Panc1 (cell line): Measurements from ENCODE around the gene TFCP2L1. TPM values are rescaled to one million over a fixed set of nuclear protein-coding genes. Genes with fewer than 3 reads are reported as not detected.
"Not testable (repeated sequence)": the region's sequence is repeated elsewhere in the genome, so short reads cannot be mapped to it uniquely, and the experiment has no call there.

ENCODE experiments used
- ATAC-seq: fragments of 200-7000 bp; cut with Tn5 transposase; 2 replicates; pipeline ENCODE4 v1.9.1; 2020; ENCODE audit warnings: mild to moderate bottlenecking, moderate library complexity
- BruUV-seq: library from RNA; stranded (reverse); fragments of 400-500 nt; replicated peaks from 2 replicates; lab custom pipeline; 2021; lab: Mats Ljungman, UMichigan
- CTCF ChIA-PET: fragments of 300-600 bp; sonication (Branson Sonifier 250); formaldehyde crosslinking; loops from one replicate; lab custom pipeline; 2022; ENCODE audit warnings: antibody characterized with exemption; lab: Charles Lee
- POLR2A ChIA-PET: fragments of 300-600 bp; sonication (Branson Sonifier 250); formaldehyde crosslinking; loops from one replicate; lab custom pipeline; 2022; ENCODE audit warnings: antibody characterized with exemption; lab: Charles Lee
- DNase-seq: peaks from one replicate; pipeline ENCODE4 v3.0.0-alpha.2; 2010; ENCODE audit warnings: low read depth, low spot score
- H3K27ac ChIP-seq: 2 replicates; pipeline ENCODE4 v1.5.1; 2011; ENCODE audit warnings: mild to moderate bottlenecking, low read length, inconsistent platforms
- H3K27me3 ChIP-seq: fragments of 200-500 bp; sonication (Bioruptor generic); 2 replicates; pipeline ENCODE4 v1.6.0; 2014; ENCODE audit warnings: low read length, inconsistent platforms; ENCODE audit not compliant: control insufficient read depth, insufficient read depth
- H3K36me3 ChIP-seq: fragments of 200-500 bp; sonication (Bioruptor generic); 2 replicates; pipeline ENCODE4 v1.5.1; 2014; ENCODE audit warnings: inconsistent platforms, mild to moderate bottlenecking, low read length, moderate library complexity; ENCODE audit not compliant: control insufficient read depth, insufficient read depth
- H3K4me1 ChIP-seq: 2 replicates; pipeline ENCODE4 v1.5.1; 2011; ENCODE audit warnings: inconsistent platforms, mild to moderate bottlenecking, low read length, moderate library complexity; ENCODE audit not compliant: control insufficient read depth, insufficient read depth
- H3K4me3 ChIP-seq, 2 experiments: 2 replicates each; pipeline ENCODE4 v1.5.1; 2011 to 2012; ENCODE audit warnings: low read depth in 2 of 2, low read length in 2 of 2, mild to moderate bottlenecking in 2 of 2, inconsistent platforms in 1 of 2, moderate library complexity in 1 of 2
- H3K9me3 ChIP-seq: fragments of 200-500 bp; sonication (Bioruptor generic); 2 replicates; pipeline ENCODE4 v1.5.1; 2014; ENCODE audit warnings: low read depth, mild to moderate bottlenecking, inconsistent platforms, low read length, moderate library complexity; ENCODE audit not compliant: control insufficient read depth, insufficient read depth
- POLR2AphosphoS5 ChIP-seq: IDR thresholded peaks from 2 replicates; pipeline ENCODE4 v1.6.1; 2012; ENCODE audit warnings: mild to moderate bottlenecking, low read depth, low read length, moderate library complexity
- SIN3A ChIP-seq: IDR thresholded peaks from 2 replicates; pipeline ENCODE4 v1.6.1; 2012; ENCODE audit warnings: low read depth, mild to moderate bottlenecking, low read length, moderate library complexity, borderline replicate concordance; ENCODE audit not compliant: insufficient read depth
- TCF7L2 ChIP-seq: IDR thresholded peaks from 2 replicates; pipeline ENCODE4 v1.6.1; 2011; ENCODE audit warnings: mild to moderate bottlenecking, low read depth, low read length, inconsistent platforms
- in situ Hi-C: cut with HindIII; loops from 2 replicates; pipeline ENCODE4 v1.10.0; 2016; ENCODE audit warnings: low sequenced_read_pairs, low pct_unique_long_range_greater_than_20kb
- intact Hi-C: fragments of 100-400 bp; cut with micrococcal nuclease; formaldehyde crosslinking; loops from one replicate; pipeline ENCODE4 v1.10.0; 2022; ENCODE audit not compliant: unreplicated experiment
- total RNA-seq: library from RNA; stranded (reverse); gene quantifications from one replicate; pipeline ENCODE4 v1.2.1, GENCODE V29; 2021; ENCODE audit not compliant: unreplicated experiment
- TF ChIP-seq, protein P1 (sequence below), 2 experiments: IDR thresholded peaks; 2 replicates each; pipeline ENCODE4 v1.6.1; 2011 to 2012; ENCODE audit warnings: low read depth in 2 of 2, control low read depth in 1 of 2, low read length in 1 of 2, mild to moderate bottlenecking in 1 of 2, moderate library complexity in 1 of 2; ENCODE audit not compliant: insufficient read depth in 1 of 2
- TF ChIP-seq, protein P2 (sequence below): fragments of 450-650 bp; IDR thresholded peaks from 2 replicates; pipeline ENCODE4 v1.5.1; 2017; ENCODE audit warnings: mild to moderate bottlenecking

TFCP2L1 gene
- total RNA-seq, 1 experiment from 2014 or later, result 4.9 TPM

DNA sequence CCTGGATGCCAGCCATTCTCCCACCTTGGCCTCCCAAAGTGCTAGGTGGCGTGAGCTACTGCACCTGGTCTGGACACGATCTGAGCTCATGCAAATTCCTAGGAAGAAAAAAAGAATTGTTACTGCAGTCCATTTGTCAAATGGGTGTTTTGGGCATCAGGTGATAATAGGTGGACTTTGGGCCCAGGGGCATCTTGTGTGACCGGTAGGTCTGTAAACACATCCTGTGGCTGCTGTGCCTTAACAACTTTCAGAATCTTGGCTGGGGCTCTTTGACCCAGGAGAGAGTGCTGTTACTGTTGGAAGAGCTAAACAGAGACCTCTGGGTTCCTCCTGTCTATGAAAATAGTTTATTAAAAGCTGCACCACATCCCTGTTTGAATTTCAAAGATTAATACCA lies 34.9 kb upstream of the TFCP2L1 start:
- TF ChIP-seq TCF7L2 (no peak), POLR2AphosphoS5 (no peak), SIN3A (no peak)
- TF ChIP-seq, protein P1, sequence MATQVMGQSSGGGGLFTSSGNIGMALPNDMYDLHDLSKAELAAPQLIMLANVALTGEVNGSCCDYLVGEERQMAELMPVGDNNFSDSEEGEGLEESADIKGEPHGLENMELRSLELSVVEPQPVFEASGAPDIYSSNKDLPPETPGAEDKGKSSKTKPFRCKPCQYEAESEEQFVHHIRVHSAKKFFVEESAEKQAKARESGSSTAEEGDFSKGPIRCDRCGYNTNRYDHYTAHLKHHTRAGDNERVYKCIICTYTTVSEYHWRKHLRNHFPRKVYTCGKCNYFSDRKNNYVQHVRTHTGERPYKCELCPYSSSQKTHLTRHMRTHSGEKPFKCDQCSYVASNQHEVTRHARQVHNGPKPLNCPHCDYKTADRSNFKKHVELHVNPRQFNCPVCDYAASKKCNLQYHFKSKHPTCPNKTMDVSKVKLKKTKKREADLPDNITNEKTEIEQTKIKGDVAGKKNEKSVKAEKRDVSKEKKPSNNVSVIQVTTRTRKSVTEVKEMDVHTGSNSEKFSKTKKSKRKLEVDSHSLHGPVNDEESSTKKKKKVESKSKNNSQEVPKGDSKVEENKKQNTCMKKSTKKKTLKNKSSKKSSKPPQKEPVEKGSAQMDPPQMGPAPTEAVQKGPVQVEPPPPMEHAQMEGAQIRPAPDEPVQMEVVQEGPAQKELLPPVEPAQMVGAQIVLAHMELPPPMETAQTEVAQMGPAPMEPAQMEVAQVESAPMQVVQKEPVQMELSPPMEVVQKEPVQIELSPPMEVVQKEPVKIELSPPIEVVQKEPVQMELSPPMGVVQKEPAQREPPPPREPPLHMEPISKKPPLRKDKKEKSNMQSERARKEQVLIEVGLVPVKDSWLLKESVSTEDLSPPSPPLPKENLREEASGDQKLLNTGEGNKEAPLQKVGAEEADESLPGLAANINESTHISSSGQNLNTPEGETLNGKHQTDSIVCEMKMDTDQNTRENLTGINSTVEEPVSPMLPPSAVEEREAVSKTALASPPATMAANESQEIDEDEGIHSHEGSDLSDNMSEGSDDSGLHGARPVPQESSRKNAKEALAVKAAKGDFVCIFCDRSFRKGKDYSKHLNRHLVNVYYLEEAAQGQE (IDR thresholded peaks at IDR 0.05; ENCODE audit: insufficient read depth in 1 of 2, low read depth in 2 of 2, low read length in 1 of 2), result no peak
- TF ChIP-seq, protein P2, sequence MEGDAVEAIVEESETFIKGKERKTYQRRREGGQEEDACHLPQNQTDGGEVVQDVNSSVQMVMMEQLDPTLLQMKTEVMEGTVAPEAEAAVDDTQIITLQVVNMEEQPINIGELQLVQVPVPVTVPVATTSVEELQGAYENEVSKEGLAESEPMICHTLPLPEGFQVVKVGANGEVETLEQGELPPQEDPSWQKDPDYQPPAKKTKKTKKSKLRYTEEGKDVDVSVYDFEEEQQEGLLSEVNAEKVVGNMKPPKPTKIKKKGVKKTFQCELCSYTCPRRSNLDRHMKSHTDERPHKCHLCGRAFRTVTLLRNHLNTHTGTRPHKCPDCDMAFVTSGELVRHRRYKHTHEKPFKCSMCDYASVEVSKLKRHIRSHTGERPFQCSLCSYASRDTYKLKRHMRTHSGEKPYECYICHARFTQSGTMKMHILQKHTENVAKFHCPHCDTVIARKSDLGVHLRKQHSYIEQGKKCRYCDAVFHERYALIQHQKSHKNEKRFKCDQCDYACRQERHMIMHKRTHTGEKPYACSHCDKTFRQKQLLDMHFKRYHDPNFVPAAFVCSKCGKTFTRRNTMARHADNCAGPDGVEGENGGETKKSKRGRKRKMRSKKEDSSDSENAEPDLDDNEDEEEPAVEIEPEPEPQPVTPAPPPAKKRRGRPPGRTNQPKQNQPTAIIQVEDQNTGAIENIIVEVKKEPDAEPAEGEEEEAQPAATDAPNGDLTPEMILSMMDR, result no peak
- no peak for ATAC-seq
- Histone ChIP-seq H3K27ac (no peak overlapping the region), H3K4me1 (no peaks in the 10 kb centered on the region), H3K4me3 (no peak overlapping the region), H3K36me3 (no peaks in the 10 kb centered on the region), H3K27me3 (no peaks in the 10 kb centered on the region), H3K9me3 (no peaks in the 10 kb centered on the region)
- in situ Hi-C loops, result no loop called here
- intact Hi-C loops, result loop anchor here (10.0 kb wide), 1 partner anchor 225 kb away; no protein-coding TSS in a partner anchor
- POLR2A ChIA-PET, result no interaction called here
- DNase-seq, result no peak
- BruUV-seq, result no TSS peak
- CTCF ChIA-PET, result no interaction called here

DNA sequence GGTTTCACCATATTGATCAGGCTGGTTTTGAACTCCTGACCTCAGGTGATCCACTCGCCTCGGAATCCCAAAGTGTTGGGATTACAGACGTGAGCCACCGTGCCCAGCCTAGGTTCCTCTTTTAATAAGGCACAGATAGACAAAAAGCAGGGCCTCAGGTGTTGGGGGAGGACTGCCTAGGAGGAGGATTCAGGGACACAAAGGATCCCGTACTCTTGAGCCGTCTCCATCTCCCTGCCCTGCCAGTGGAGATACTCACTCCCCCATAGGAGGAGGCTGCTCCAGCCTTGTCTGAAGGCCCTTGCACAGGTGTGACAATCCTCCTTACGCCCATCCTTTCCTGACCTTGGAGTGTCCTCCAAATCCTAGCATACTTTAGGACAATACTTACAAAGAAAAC lies 32.0 kb upstream of the TFCP2L1 start:
- no peaks in the 10 kb centered on the region for H3K27me3 ChIP-seq
- no peak for ATAC-seq
- CTCF ChIA-PET, result no interaction called here
- no peak overlapping the region for H3K27ac ChIP-seq
- H3K36me3 ChIP-seq, result no peaks in the 10 kb centered on the region
- no peaks in the 10 kb centered on the region for H3K4me1 ChIP-seq
- BruUV-seq, result no TSS peak
- POLR2A ChIA-PET, result no interaction called here
- no peak overlapping the region for H3K4me3 ChIP-seq
- no peaks in the 10 kb centered on the region for H3K9me3 ChIP-seq
- intact Hi-C loops (no loop called here), in situ Hi-C loops (no loop called here)
- no peak for TF ChIP-seq POLR2AphosphoS5
- TF ChIP-seq, protein P1 (IDR thresholded peaks at IDR 0.05; ENCODE audit: insufficient read depth in 1 of 2, low read depth in 2 of 2, low read length in 1 of 2), result no peak
- no peak for TF ChIP-seq TCF7L2
- TF ChIP-seq SIN3A, result no peak
- TF ChIP-seq, protein P2, result no peak
- DNase-seq, result no peak

DNA sequence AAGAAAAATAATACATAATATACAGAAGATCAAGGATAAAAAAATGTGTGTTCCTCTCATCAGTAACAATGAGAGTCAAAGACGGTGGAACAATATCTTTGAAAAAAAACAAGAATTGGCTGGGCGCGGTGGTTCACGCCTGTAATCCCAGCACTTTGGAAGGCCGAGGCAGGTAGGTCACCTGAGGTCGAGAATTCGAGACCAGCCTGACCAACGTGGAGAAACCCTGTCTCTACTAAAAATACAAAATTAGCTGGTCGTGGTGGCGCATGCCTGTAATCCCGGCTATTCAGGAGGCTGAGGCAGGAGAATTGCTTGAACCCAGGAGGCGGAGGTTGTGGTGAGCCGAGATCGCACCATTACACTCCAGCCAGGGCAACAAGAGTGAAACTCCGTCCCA lies 28.7 kb upstream of the TFCP2L1 start:
- DNase-seq, ATAC-seq: not testable (repeated sequence)

More for the DNA sequence above, 28.7 kb upstream of the TFCP2L1 start:
- intact Hi-C loops, in situ Hi-C loops, H3K4me3 ChIP-seq, H3K27me3 ChIP-seq, H3K9me3 ChIP-seq, BruUV-seq, POLR2A ChIA-PET, H3K36me3 ChIP-seq, H3K4me1 ChIP-seq, CTCF ChIA-PET, H3K27ac ChIP-seq: not testable (repeated sequence)
